CD14-positive monocyte (primary cell): ENCODE measurements around the gene CCDC89. TPM values are rescaled to one million over a fixed set of nuclear protein-coding genes. Genes with fewer than 3 reads are reported as not detected.

ENCODE experiments used
- DNase-seq, 3 donors: peaks; one replicate each; pipeline ENCODE4 v3.0.0-alpha.2; 2011 to 2022
- H2AFZ ChIP-seq: 2 replicates; pipeline ENCODE4 v1.6.0; 2012; ENCODE audit warnings: mild to moderate bottlenecking, low read depth, low read length, inconsistent platforms; ENCODE audit not compliant: insufficient read depth, poor library complexity, severe bottlenecking
- H3K27ac ChIP-seq, 2 donors: 1 replicate in 1 of 2; 2 replicates in 1 of 2; pipeline ENCODE4 v1.5.1; 2012 to 2013; ENCODE audit warnings: low read length in 2 of 2, control low read depth in 1 of 2, inconsistent platforms in 1 of 2, low read depth in 1 of 2, mild to moderate bottlenecking in 1 of 2
- H3K27me3 ChIP-seq, 2 donors: one replicate each; pipeline versions ENCODE4 v1.6.0 to v1.6.1; 2011 to 2013; ENCODE audit warnings: low read length in 2 of 2; ENCODE audit not compliant: control insufficient read depth in 2 of 2, insufficient read depth in 2 of 2
- H3K36me3 ChIP-seq, 2 donors: replicated peaks in 1 of 2; 1 replicate in 1 of 2; 2 replicates in 1 of 2; pipeline versions ENCODE4 v1.5.1 to v1.6.1; 2012 to 2013; ENCODE audit warnings: low read length in 2 of 2, control low read depth in 1 of 2, inconsistent platforms in 1 of 2, mild to moderate bottlenecking in 1 of 2; ENCODE audit not compliant: insufficient read depth in 2 of 2, control insufficient read depth in 1 of 2
- H3K4me1 ChIP-seq, 2 donors: 1 replicate in 1 of 2; 2 replicates in 1 of 2; pipeline versions ENCODE4 v1.5.1 to v1.6.1; 2012 to 2013; ENCODE audit warnings: low read length in 2 of 2, control low read depth in 1 of 2, inconsistent platforms in 1 of 2, mild to moderate bottlenecking in 1 of 2, moderate library complexity in 1 of 2; ENCODE audit not compliant: insufficient read depth in 2 of 2, control insufficient read depth in 1 of 2
- H3K4me2 ChIP-seq: replicated peaks from 2 replicates; pipeline ENCODE3; 2012; ENCODE audit warnings: low read length, moderate library complexity, mild to moderate bottlenecking; ENCODE audit not compliant: poor library complexity, severe bottlenecking; ENCODE audit errors: extremely low read depth
- H3K4me3 ChIP-seq, 3 experiments: fragments of 200-600 bp in 1 of 3; sonication (generic) in 1 of 3; replicated peaks in 1 of 3; 1 replicate in 2 of 3; 2 replicates in 1 of 3; pipeline ENCODE4 v1.5.1; 2011 to 2013; ENCODE audit warnings: low read length in 3 of 3, mild to moderate bottlenecking in 3 of 3, control low read depth in 2 of 3, low read depth in 2 of 3, inconsistent platforms in 1 of 3, moderate library complexity in 1 of 3
- H3K79me2 ChIP-seq: 2 replicates; pipeline ENCODE4 v1.6.0; 2012; ENCODE audit warnings: mild to moderate bottlenecking, control low read depth, inconsistent platforms, low read length, moderate library complexity; ENCODE audit not compliant: insufficient read depth
- H3K9ac ChIP-seq: 2 replicates; pipeline ENCODE4 v1.6.0; 2017; ENCODE audit warnings: low read length, mild to moderate bottlenecking; ENCODE audit not compliant: insufficient read depth, poor library complexity, severe bottlenecking
- H3K9me3 ChIP-seq, 2 donors: replicated peaks in 1 of 2; 1 replicate in 1 of 2; 2 replicates in 1 of 2; pipeline versions ENCODE4 v1.5.1 to v1.6.1; 2012 to 2013; ENCODE audit warnings: low read length in 2 of 2, control low read depth in 1 of 2; ENCODE audit not compliant: control insufficient read depth in 1 of 2, insufficient read depth in 1 of 2
- H4K20me1 ChIP-seq: 2 replicates; pipeline ENCODE4 v1.6.0; 2012; ENCODE audit warnings: mild to moderate bottlenecking, low read length, control low read depth, moderate library complexity; ENCODE audit not compliant: insufficient read depth
- H3K27ac Mint-ChIP-seq, 7 donors: one replicate each; pipeline ENCODE4 v1.8.0; 2020; ENCODE audit warnings: mild to moderate bottlenecking in 7 of 7, mixed read lengths in 7 of 7, moderate library complexity in 6 of 7, inconsistent platforms in 2 of 7
- H3K27me3 Mint-ChIP-seq, 3 donors: one replicate each; pipeline ENCODE4 v1.8.0; 2021 to 2022; ENCODE audit warnings: low read depth in 3 of 3, mild to moderate bottlenecking in 3 of 3, mixed read lengths in 3 of 3, moderate library complexity in 3 of 3, inconsistent platforms in 1 of 3
- H3K36me3 Mint-ChIP-seq, 2 donors: one replicate each; pipeline ENCODE4 v1.8.0; 2020; ENCODE audit warnings: mixed read lengths in 2 of 2, inconsistent platforms in 1 of 2, mild to moderate bottlenecking in 1 of 2
- H3K4me1 Mint-ChIP-seq: one replicate; pipeline ENCODE4 v1.8.0; 2020; ENCODE audit warnings: mild to moderate bottlenecking, mixed read lengths
- H3K4me3 Mint-ChIP-seq, 2 donors: one replicate each; pipeline ENCODE4 v1.8.0; 2020; ENCODE audit warnings: mild to moderate bottlenecking in 2 of 2, mixed read lengths in 2 of 2, moderate library complexity in 1 of 2
- H3K9me3 Mint-ChIP-seq, 7 donors: one replicate each; pipeline ENCODE4 v1.8.0; 2020 to 2022; ENCODE audit warnings: mixed read lengths in 7 of 7, mild to moderate bottlenecking in 6 of 7, moderate library complexity in 6 of 7, inconsistent platforms in 2 of 7
- CTCF ChIP-seq: fragments of 200-600 bp; IDR thresholded peaks from one replicate; pipeline ENCODE4 v1.8.0; 2022; ENCODE audit warnings: antibody characterized with exemption, mild to moderate bottlenecking
- WGBS: methylation state at CpG from one replicate; pipeline ENCODE4 v1.1.5; 2013; ENCODE audit warnings: missing lambda C conversion rate; ENCODE audit not compliant: insufficient coverage; 5-methylcytosine and 5-hydroxymethylcytosine counted together
- intact Hi-C, 2 donors: fragments of 100-400 bp; cut with micrococcal nuclease; formaldehyde crosslinking; loops; one replicate each; pipeline versions ENCODE4 v1.15.0 to v1.15.1; 2023
- polyA plus RNA-seq, 3 donors: library from polyadenylated mRNA; depleted of rRNA in 1 of 3; unstranded in 2 of 3; stranded (reverse) in 1 of 3; fragments of 300-500 nt in 2 of 3; fragments of >200 nt in 1 of 3; fragmentation: Illumina TruSeq in 2 of 3; gene quantifications; 1 replicate in 2 of 3; 2 replicates in 1 of 3; pipeline ENCODE4 v1.2.3, GENCODE V29; 2012 to 2021

The CCDC89 gene
- polyA plus RNA-seq, 3 donors = not detected

- Mint-ChIP-seq H3K4me1 (peaks cover 9% of the 10 kb centered on the region), H3K27ac (no peak overlapping the region), H3K36me3 (no peaks in the 10 kb centered on the region), H3K9me3 (peaks cover 0 to 8% (median 4%) of the 10 kb centered on the region in 7 donors), H3K27me3 (peaks cover 0 to 3% (median 0%) of the 10 kb centered on the region in 3 donors), H3K4me3 (no peak overlapping the region)
- no peaks in the 10 kb centered on the region for H3K27me3 ChIP-seq
- no peaks in the 10 kb centered on the region for H3K36me3 ChIP-seq
- no peak overlapping the region for H2AFZ ChIP-seq
- no CpG with 5 or more reads among the region's 1 CpG for WGBS
- no peak for DNase-seq
- H4K20me1 ChIP-seq = peaks cover 8% of the 10 kb centered on the region
- no peak for TF ChIP-seq CTCF
- intact Hi-C loops = loop anchor here in 1 of 2 donors (10.0 kb wide), 1 partner anchor 577 kb away; the partner anchor contains the start of gene EED
- peaks cover 0 to 4% of the 10 kb centered on the region in 2 donors for H3K9me3 ChIP-seq
- H3K79me2 ChIP-seq = peaks cover 21% of the 10 kb centered on the region
- no peak overlapping the region for H3K9ac ChIP-seq
- no peak overlapping the region for H3K4me3 ChIP-seq
- no peak overlapping the region for H3K27ac ChIP-seq
- H3K4me2 ChIP-seq = no peak overlapping the region
- peaks cover 6 to 11% of the 10 kb centered on the region in 2 donors for H3K4me1 ChIP-seq
Measured at GRCh38 chr11:85668157-85668556, 17.8 kb downstream of the CCDC89 start.

- Histone ChIP-seq H3K9ac (no peak overlapping the region), H3K4me1 (peaks cover 17 to 25% of the 10 kb centered on the region in 2 donors), H3K4me3 (no peak overlapping the region), H3K27ac (no peak overlapping the region), H3K4me2 (no peak overlapping the region), H3K36me3 (no peaks in the 10 kb centered on the region), H3K9me3 (no peaks in the 10 kb centered on the region), H2AFZ (no peak overlapping the region), H3K79me2 (peaks cover 36% of the 10 kb centered on the region), H4K20me1 (peaks cover 21% of the 10 kb centered on the region), H3K27me3 (no peaks in the 10 kb centered on the region)
- H3K27ac Mint-ChIP-seq = no peak overlapping the region
- no CpG with 5 or more reads among the region's 3 CpGs for WGBS
- no peak for DNase-seq
- peaks cover 0 to 4% (median 2%) of the 10 kb centered on the region in 7 donors for H3K9me3 Mint-ChIP-seq
- H3K36me3 Mint-ChIP-seq = no peaks in the 10 kb centered on the region
- intact Hi-C loops = loop anchor here in 1 of 2 donors (10.0 kb wide), 1 partner anchor 578 kb away; the partner anchor contains the start of gene EED
- TF ChIP-seq CTCF = no peak
- peaks cover 18% of the 10 kb centered on the region for H3K4me1 Mint-ChIP-seq
- H3K4me3 Mint-ChIP-seq = no peak overlapping the region
- H3K27me3 Mint-ChIP-seq = peaks cover 0 to 3% (median 0%) of the 10 kb centered on the region in 3 donors
Measured at GRCh38 chr11:85666687-85667086, 19.3 kb downstream of the CCDC89 start.
